ENCODE measurements around the gene PSMB3.

The PSMB3 gene

DNA sequence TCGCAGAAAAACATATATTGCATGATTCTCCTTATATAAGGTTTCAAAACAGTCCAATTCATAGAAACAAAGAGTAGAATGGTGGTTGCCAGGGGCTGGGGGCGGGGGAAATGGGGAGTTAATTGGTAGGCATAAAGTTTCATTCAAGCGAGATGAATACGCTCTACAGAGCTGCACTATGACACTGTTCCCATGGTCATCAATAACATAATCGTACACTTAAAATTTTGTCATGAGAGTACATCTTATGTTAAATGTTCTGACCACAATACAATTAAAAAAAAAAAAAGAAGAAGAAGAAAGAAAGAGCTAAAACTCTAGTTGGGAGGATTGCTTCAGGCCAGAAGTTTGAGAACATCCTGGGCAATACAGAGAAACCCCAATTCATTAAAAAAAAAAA lies 41.7 kb downstream of the PSMB3 start:
- TF ChIP-seq CTCF (IDR thresholded peaks at IDR 0.05) = no peak

GRCh38 chr17:38796451-38797157 lies 44.1 kb downstream of the PSMB3 start:
- TF ChIP-seq CTCF (IDR thresholded peaks at IDR 0.05) = no peak

- no peak for TF ChIP-seq CTCF (IDR thresholded peaks at IDR 0.05)
Observed at GRCh38 chr17:38797158-38797490, 44.6 kb downstream of the PSMB3 start.

GRCh38 chr17:38797828-38798227 lies 45.3 kb downstream of the PSMB3 start:
- TF ChIP-seq CTCF (IDR thresholded peaks at IDR 0.05) = no peak

GRCh38 chr17:38798614-38799500 lies 46.3 kb downstream of the PSMB3 start:
- no peak for TF ChIP-seq CTCF (IDR thresholded peaks at IDR 0.05)

DNA sequence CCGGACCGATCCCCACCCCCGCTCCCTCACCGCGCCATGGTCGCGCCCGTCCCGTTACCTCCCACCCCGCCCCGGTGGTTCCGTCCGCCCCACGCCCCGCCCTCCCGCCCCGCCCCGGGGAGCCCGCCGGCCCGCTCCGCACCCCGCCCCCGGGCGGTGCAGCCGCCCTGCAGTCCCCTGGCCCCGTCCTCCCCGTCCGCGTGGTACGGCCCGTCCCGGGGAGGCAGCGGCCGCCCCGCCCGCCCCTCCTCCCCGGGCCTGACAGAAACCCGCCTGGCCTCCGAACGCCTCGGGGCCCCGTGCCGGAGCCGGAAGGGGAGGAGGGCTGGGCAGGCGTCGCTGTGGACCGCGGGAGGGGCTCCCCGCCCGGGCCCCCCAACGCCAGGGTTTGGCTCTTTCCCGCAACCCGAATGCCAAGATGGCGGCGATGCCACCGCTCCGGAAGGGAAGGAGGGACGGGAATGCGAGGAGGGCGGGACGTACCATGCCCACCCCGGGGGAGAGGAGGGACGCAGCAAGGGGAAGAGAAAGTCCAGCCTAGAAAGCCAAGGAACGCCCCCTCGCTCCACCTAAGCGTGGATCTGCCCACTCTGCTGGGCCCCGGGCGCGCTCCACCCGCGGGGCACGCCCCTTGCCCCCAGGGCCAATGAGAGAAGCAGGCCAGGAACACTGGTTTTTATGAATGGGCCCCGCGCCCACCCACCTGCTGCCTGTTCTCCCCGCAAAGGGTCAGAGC lies 47.1 kb downstream of the PSMB3 start, which contains the start of gene PIP4K2B:
PIP4K2B (minus strand) TSS at position 56 of the 736 bp plus-strand sequence. CDS start 132 bp downstream, outside the sequence.
- TF ChIP-seq CTCF (IDR thresholded peaks at IDR 0.05) = no peak

DNA sequence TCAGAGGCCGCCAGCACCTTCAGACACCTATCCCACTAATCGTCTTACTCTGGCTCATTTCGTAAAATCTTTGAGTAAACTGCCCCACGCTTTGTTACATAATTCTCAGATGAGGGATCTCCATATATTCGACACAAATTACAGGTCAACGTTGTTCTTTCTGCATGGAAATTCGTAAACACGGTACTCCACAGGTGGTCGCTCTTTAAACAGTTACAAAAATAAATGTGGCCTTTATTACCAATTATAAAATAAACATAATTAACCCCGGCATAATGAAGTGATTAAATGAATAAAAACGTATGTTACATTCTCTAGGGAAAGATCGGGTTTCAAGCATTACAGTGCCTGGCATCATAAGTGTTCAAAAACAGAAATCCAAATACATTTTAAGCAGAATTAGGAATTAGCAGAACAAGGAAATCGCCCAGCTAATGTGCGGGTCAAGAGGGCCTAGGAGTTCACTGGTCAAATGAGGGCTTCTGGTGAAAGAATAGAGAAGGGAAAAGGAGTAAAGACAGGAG lies 47.8 kb downstream of the PSMB3 start:
- no peak for TF ChIP-seq CTCF (IDR thresholded peaks at IDR 0.05)
